GM23248 (cell line): ENCODE measurements around the gene BHLHA15. TPM values are rescaled to one million over a fixed set of nuclear protein-coding genes. Genes with fewer than 3 reads are reported as not detected.

Experiments
- DNase-seq: peaks from one replicate; pipeline ENCODE4 v3.0.0-alpha.2; 2015
- H2AFZ ChIP-seq: fragments of 200-600 bp; sonication (generic); 2 replicates; pipeline ENCODE4 v1.6.1; 2016; ENCODE audit warnings: antibody characterized with exemption
- H3F3A ChIP-seq: fragments of 200-600 bp; sonication (generic); 2 replicates; pipeline ENCODE4 v1.6.1; 2016; ENCODE audit warnings: mild to moderate bottlenecking, antibody characterized with exemption, mixed run types; ENCODE audit not compliant: insufficient read depth
- H3K27ac ChIP-seq: fragments of 200-600 bp; sonication (generic); 2 replicates; pipeline ENCODE4 v1.5.1; 2016; ENCODE audit warnings: mild to moderate bottlenecking
- H3K27me3 ChIP-seq: fragments of 200-600 bp; sonication (generic); replicated peaks from 2 replicates; pipeline ENCODE4 v1.6.1; 2016; ENCODE audit warnings: mild to moderate bottlenecking; ENCODE audit not compliant: insufficient read depth
- H3K36me3 ChIP-seq: fragments of 200-600 bp; sonication (generic); 2 replicates; pipeline ENCODE4 v1.6.1; 2016; ENCODE audit warnings: low read depth, mild to moderate bottlenecking
- H3K4me1 ChIP-seq: fragments of 200-600 bp; sonication (generic); 2 replicates; pipeline ENCODE4 v1.6.1; 2016; ENCODE audit warnings: mild to moderate bottlenecking; ENCODE audit not compliant: insufficient read depth
- H3K4me2 ChIP-seq: fragments of 200-600 bp; sonication (generic); one replicate; pipeline ENCODE4 v1.6.1; 2016; ENCODE audit warnings: mild to moderate bottlenecking; ENCODE audit not compliant: unreplicated experiment
- H3K4me3 ChIP-seq: fragments of 200-600 bp; sonication (generic); 2 replicates; pipeline ENCODE4 v1.5.1; 2016; ENCODE audit warnings: mild to moderate bottlenecking
- H3K79me2 ChIP-seq: fragments of 200-600 bp; sonication (generic); 2 replicates; pipeline ENCODE4 v1.6.1; 2016; ENCODE audit warnings: mild to moderate bottlenecking; ENCODE audit not compliant: insufficient read depth
- H3K9ac ChIP-seq: fragments of 200-600 bp; sonication (generic); 2 replicates; pipeline ENCODE4 v1.6.1; 2016; ENCODE audit warnings: mild to moderate bottlenecking
- H3K9me2 ChIP-seq: fragments of 200-600 bp; sonication (generic); 2 replicates; pipeline ENCODE4 v1.6.1; 2016; ENCODE audit warnings: mixed run types, mild to moderate bottlenecking, moderate library complexity; ENCODE audit not compliant: insufficient read depth
- H3K9me3 ChIP-seq: fragments of 200-600 bp; sonication (generic); one replicate; pipeline ENCODE4 v1.6.1; 2017; ENCODE audit warnings: low read depth
- H4K20me1 ChIP-seq: fragments of 200-600 bp; sonication (generic); 2 replicates; pipeline ENCODE4 v1.6.0; 2016; ENCODE audit not compliant: insufficient read depth
- EZH2 ChIP-seq: fragments of 200-600 bp; sonication (generic); IDR thresholded peaks from 2 replicates; pipeline ENCODE4 v1.6.1; 2018; ENCODE audit warnings: antibody characterized with exemption, mild to moderate bottlenecking; ENCODE audit not compliant: insufficient read depth, poor library complexity, severe bottlenecking
- EZH2phosphoT487 ChIP-seq: fragments of 200-600 bp; sonication (generic); IDR thresholded peaks from 2 replicates; pipeline ENCODE4 v1.6.1; 2018; ENCODE audit warnings: antibody characterized with exemption, moderate library complexity, mild to moderate bottlenecking, low read depth; ENCODE audit not compliant: insufficient read depth
- WGBS, 2 experiments: methylation state at CpG; one replicate each; pipeline ENCODE4 v1.1.6; 2015 to 2017; ENCODE audit warnings: low lambda C conversion rate in 2 of 2, low coverage in 1 of 2; ENCODE audit errors: missing lambda C conversion rate in 2 of 2; 5-methylcytosine and 5-hydroxymethylcytosine counted together
- in situ Hi-C: fragments of 300-500 bp; cut with MboI; formaldehyde crosslinking; loops from 2 replicates; pipeline ENCODE4 v1.15.0; 2020
- polyA plus RNA-seq: library from polyadenylated mRNA; unstranded; fragments of >200 nt; fragmentation: Nextera tagmentation; extraction: Ambion mirVana; gene quantifications from 2 replicates; pipeline ENCODE4 v1.2.1, GENCODE V29; 2016
- total RNA-seq: library from RNA; depleted of rRNA; stranded (reverse); fragments of >200 nt; shearing (Covaris generic); gene quantifications from 2 replicates; pipeline ENCODE4 v1.2.3, GENCODE V29; 2014

BHLHA15 gene
- total and polyA plus RNA-seq, 2 experiments from 2014 or later = not detected

DNA sequence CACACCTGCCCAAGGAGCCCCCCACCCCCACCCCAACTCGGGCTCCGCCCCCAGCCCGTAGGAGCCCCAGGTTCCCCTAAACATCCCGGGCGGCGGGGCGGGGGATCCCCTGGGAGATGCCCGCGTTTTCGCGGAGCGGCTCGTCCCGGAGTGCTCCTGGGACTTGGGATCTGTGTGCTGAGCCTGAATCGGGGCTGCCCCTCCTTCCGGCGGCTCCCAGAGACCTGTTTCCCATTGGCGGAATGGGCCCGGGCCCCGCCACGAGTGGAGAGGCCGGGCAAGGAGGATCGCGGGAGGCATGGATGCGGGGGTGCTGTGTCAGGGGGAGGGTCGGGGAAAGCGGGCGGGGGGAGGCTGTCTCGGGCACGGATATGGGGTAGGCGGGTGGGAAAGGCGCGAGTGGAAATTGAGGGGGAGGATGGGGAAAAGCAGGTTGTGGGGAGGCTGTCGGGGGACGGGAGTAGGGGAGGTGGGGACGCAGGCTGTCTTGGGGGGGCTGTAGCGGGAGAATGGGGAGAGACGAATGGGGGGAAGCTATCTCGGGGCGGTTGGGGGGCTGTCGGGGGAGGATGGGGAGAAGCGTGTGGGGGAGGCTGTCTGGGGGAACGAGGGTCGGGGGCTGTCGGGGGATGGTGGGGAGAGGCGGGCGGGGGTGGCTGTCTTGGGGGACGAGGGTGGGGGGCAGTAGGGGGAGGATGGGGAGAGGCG, 572 bp upstream of the BHLHA15 start:
- in situ Hi-C loops = no loop called here
- Histone ChIP-seq H3K79me2 (no peaks in the 10 kb centered on the region), H2AFZ (no peak overlapping the region), H3F3A (no peaks in the 10 kb centered on the region), H3K27me3 (no peaks in the 10 kb centered on the region), H3K4me1 (no peaks in the 10 kb centered on the region), H3K9ac (no peak overlapping the region), H3K9me2 (no peaks in the 10 kb centered on the region), H3K27ac (no peak overlapping the region), H4K20me1 (no peaks in the 10 kb centered on the region), H3K4me2 (peak overlapping the region; percentile 14), H3K4me3 (peak overlapping the region; percentile 30; the same call in 1 of the 2 replicates), H3K9me3 (no peaks in the 10 kb centered on the region), H3K36me3 (no peaks in the 10 kb centered on the region)
- no peak for TF ChIP-seq EZH2
- no peak for TF ChIP-seq EZH2phosphoT487
- WGBS, 2 experiments = 5 to 9% methylated on average over 27 to 49 of the region's 49 CpGs
- peak; percentile 33 for DNase-seq

DNA sequence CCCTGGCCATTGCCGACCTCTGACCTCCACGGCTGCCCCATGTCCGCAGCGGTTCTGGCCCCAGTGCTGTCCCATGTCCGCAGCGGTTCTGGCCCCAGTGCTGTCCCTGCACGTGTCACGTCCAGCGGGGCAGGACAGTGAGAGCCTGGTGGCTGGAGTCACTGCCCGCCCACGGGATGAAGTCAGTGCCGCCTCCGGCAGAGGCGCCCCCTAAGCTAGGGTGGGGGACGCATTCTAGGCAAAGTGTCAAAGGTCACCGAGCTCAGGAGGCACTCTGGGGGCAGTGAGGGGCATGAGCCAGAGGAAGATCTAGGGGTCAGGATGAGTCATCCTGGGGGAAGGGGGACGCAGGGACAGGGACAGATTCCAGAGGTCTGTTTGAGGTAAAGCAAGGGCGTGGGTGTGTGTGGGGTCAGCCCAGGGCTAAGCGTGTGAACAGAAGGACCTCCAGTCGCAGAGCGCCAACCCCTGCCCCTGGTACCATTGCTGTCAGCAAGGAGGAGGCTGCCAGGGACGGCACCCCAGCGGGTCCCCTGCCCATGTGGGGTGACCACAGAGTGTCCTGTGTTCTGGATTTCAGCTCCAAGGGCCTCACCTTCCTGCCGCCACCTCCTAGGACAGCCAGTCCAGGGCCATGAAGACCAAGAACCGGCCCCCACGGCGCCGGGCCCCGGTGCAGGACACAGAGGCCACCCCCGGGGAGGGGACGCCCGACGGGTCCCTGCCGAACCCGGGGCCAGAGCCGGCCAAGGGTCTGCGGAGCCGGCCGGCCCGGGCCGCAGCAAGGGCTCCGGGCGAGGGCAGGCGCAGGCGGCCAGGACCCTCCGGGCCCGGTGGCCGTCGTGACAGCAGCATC, 665 bp downstream of the BHLHA15 start:
- DNase-seq = no peak
- no peak overlapping the region for H2AFZ ChIP-seq

DNA sequence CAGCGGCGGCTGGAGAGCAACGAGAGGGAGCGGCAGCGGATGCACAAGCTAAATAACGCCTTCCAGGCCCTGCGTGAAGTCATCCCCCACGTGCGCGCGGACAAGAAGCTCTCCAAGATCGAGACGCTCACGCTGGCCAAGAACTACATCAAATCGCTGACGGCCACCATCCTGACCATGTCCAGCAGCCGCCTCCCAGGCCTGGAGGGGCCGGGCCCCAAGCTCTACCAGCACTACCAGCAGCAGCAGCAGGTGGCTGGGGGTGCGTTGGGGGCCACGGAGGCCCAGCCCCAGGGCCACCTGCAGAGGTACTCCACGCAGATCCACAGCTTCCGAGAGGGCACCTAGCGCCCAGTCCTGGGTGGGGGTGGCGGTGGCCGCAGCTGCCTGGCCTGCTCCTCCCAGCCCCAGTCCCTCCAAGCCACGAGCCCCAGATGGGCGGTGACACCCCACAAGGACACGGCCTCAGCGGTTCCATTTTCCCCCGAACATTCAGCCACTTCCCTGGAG, 1.3 kb downstream of the BHLHA15 start:
- Histone ChIP-seq H3F3A (no peaks in the 10 kb centered on the region), H3K36me3 (no peaks in the 10 kb centered on the region), H3K9me3 (no peaks in the 10 kb centered on the region), H3K27ac (no peak overlapping the region), H3K27me3 (no peaks in the 10 kb centered on the region), H3K4me3 (no peak overlapping the region), H2AFZ (no peak overlapping the region), H3K4me2 (no peak overlapping the region), H3K9me2 (no peaks in the 10 kb centered on the region), H3K4me1 (no peaks in the 10 kb centered on the region), H3K79me2 (no peaks in the 10 kb centered on the region), H3K9ac (no peak overlapping the region), H4K20me1 (no peaks in the 10 kb centered on the region)
- TF ChIP-seq EZH2phosphoT487 = no peak
- no peak for TF ChIP-seq EZH2
- DNase-seq = no peak
- in situ Hi-C loops = no loop called here
- WGBS, 2 experiments = 83% methylated on average over 27 to 30 of the region's 30 CpGs

More for the DNA sequence above, 665 bp downstream of the BHLHA15 start:
- Histone ChIP-seq H3K27ac (no peak overlapping the region), H3F3A (no peaks in the 10 kb centered on the region), H3K4me1 (no peaks in the 10 kb centered on the region), H3K9me2 (no peaks in the 10 kb centered on the region), H3K36me3 (no peaks in the 10 kb centered on the region), H4K20me1 (no peaks in the 10 kb centered on the region), H3K4me3 (no peak overlapping the region), H3K9ac (no peak overlapping the region), H3K79me2 (no peaks in the 10 kb centered on the region), H3K27me3 (no peaks in the 10 kb centered on the region), H3K9me3 (no peaks in the 10 kb centered on the region), H3K4me2 (no peak overlapping the region)
- TF ChIP-seq EZH2phosphoT487 (no peak), EZH2 (no peak)
- in situ Hi-C loops = no loop called here
- WGBS, 2 experiments = 73 to 77% methylated on average over 32 to 44 of the region's 49 CpGs

DNA sequence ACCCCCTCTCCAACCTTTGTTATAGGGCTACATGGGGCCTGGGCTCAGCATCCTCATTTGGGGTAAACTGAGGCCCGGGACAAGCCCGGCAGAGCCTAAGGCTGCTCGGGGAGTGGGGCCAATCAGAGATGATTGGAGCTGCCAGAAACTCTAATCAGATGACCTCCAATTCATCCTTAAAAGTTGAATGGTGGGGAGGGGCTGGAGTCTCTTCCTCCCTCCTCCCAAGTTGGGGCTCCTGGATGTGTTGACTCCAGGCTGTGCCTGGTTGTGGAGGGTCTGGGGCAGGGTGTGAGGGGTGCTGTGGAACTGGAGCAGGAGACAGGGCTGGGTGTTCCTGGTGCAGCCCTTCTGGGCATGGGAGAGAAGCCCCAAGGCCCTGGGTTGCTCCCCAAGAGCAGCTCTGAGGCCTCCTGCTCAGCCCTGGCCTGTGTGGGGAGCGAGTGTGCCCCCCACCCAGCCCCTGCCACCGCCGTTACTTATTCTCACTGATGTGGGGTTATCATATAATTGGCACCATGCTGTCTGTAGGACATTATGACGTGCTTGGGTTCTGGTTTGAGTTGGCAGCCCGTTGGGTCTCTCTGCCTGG, 2.2 kb downstream of the BHLHA15 start:
- no peak for TF ChIP-seq EZH2phosphoT487
- TF ChIP-seq EZH2 = no peak
- no peaks in the 10 kb centered on the region for H3K27me3 ChIP-seq
- in situ Hi-C loops = no loop called here
- H3K9me2 ChIP-seq = no peaks in the 10 kb centered on the region
- no peak overlapping the region for H2AFZ ChIP-seq
- no peaks in the 10 kb centered on the region for H3K4me1 ChIP-seq
- 0 out of 2 replicates have a peak, but pooled peaks cover under 1% of the 10 kb centered on the region for H3F3A ChIP-seq
- no peaks in the 10 kb centered on the region for H3K36me3 ChIP-seq
- no peak overlapping the region for H3K9ac ChIP-seq
- no peaks in the 10 kb centered on the region for H4K20me1 ChIP-seq
- H3K4me2 ChIP-seq = no peak overlapping the region
- H3K9me3 ChIP-seq = no peaks in the 10 kb centered on the region
- 84 to 86% methylated on average over 8 of the region's 8 CpGs for WGBS, 2 experiments
- DNase-seq = no peak
- H3K4me3 ChIP-seq = no peak overlapping the region
- no peak overlapping the region for H3K27ac ChIP-seq
- H3K79me2 ChIP-seq = no peaks in the 10 kb centered on the region
